ENCODE data around the gene FIBCD1. TPM values are rescaled to one million over a fixed set of nuclear protein-coding genes. Genes with fewer than 3 reads are reported as not detected.
A peak's percentile ranks its signal among the peaks of the same experiment; 100 is the strongest.

FIBCD1 gene
- total and polyA plus RNA-seq, 9 of the 15 experiments (the other 6 are each of a cell fraction or from before 2014, with no cell fraction given): 0.53 to 1.2 (median 0.95) TPM; not detected in 4

DNA sequence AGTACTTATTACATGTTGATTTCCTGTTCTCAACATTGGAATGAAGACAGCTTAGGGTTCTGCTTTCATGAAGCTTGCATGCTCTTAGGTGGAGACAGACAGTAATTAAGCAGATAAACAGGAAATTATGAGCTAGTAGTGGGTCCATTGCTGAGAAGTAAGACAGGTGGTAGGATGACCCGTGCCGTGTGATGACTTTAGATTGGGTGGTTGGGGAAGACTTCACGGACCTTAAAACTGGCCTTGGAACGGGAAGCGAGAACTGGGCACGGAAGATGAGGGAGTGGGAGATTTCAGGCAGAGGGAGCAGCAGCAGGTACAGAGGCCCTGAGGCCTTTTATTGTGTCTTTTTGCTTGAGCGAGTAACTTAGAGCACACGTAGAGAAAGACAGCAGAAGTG lies 76.8 kb downstream of the FIBCD1 start:
- FAIRE-seq: no peak
- CTCF ChIA-PET (ENCODE audit: low intra/inter-chr PET ratio): interaction anchor here (0.9 to 15.1 kb wide), 5 partner anchors 9 to 161 kb away, joined by 3 to 636 read pairs (median 3); no protein-coding TSS in a partner anchor
- no peak overlapping the region for H3K9ac ChIP-seq (ENCODE audit: insufficient read depth in 1 of 2, low read depth in 2 of 2, low read length in 2 of 2)
- intact Hi-C loops (cut with micrococcal nuclease) (loop anchor here (5.0 kb wide), 1 partner anchor 400 kb away; no protein-coding TSS in a partner anchor), in situ Hi-C loops (cut with MboI) (loop anchor here (5.0 to 10.0 kb wide), 3 partner anchors 90 to 407 kb away; no protein-coding TSS in a partner anchor)
- 86% methylated on average over 8 of the region's 8 CpGs for WGBS (ENCODE audit: insufficient coverage, low coverage, missing lambda C conversion rate)
- H3K9me3 ChIP-seq (replicated peaks; ENCODE audit: control insufficient read depth, insufficient read depth, low read depth, low read length): no peaks in the 10 kb centered on the region
- POLR2A ChIA-PET: interaction anchor here (0.6 to 15.4 kb wide), 24 partner anchors 9 to 386 kb away, joined by 3 to 220 read pairs (median 5); no protein-coding TSS in a partner anchor
- DNase-seq (ENCODE audit: extremely low read depth in 1 of 4, low spot score in 3 of 4): peak in 2 of 4 experiments; percentile 51 to 55
- H3K9me1 ChIP-seq (ENCODE audit: control insufficient read depth, insufficient read depth, low read length): peaks cover 13% of the 10 kb centered on the region
- TF ChIP-seq KDM2B (CRISPR knock-in tag; IDR thresholded peaks at IDR 0.05): no peak
- TF ChIP-seq, protein P1, sequence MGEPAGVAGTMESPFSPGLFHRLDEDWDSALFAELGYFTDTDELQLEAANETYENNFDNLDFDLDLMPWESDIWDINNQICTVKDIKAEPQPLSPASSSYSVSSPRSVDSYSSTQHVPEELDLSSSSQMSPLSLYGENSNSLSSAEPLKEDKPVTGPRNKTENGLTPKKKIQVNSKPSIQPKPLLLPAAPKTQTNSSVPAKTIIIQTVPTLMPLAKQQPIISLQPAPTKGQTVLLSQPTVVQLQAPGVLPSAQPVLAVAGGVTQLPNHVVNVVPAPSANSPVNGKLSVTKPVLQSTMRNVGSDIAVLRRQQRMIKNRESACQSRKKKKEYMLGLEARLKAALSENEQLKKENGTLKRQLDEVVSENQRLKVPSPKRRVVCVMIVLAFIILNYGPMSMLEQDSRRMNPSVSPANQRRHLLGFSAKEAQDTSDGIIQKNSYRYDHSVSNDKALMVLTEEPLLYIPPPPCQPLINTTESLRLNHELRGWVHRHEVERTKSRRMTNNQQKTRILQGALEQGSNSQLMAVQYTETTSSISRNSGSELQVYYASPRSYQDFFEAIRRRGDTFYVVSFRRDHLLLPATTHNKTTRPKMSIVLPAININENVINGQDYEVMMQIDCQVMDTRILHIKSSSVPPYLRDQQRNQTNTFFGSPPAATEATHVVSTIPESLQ (CRISPR knock-in tag; IDR thresholded peaks at IDR 0.05): no peak
- no peak for TF ChIP-seq KAT7 (CRISPR knock-in tag; IDR thresholded peaks at IDR 0.05; ENCODE audit: borderline replicate concordance)
- no peak for TF ChIP-seq RFX7 (CRISPR knock-in tag; IDR thresholded peaks at IDR 0.05)
- TF ChIP-seq RB1 (IDR thresholded peaks at IDR 0.05; ENCODE audit: low read depth): no peak
- no peak for TF ChIP-seq SMARCA4 (IDR thresholded peaks at IDR 0.05)
- TF ChIP-seq IFI16 (CRISPR knock-in tag; IDR thresholded peaks at IDR 0.05): no peak
- TF ChIP-seq, protein P2, sequence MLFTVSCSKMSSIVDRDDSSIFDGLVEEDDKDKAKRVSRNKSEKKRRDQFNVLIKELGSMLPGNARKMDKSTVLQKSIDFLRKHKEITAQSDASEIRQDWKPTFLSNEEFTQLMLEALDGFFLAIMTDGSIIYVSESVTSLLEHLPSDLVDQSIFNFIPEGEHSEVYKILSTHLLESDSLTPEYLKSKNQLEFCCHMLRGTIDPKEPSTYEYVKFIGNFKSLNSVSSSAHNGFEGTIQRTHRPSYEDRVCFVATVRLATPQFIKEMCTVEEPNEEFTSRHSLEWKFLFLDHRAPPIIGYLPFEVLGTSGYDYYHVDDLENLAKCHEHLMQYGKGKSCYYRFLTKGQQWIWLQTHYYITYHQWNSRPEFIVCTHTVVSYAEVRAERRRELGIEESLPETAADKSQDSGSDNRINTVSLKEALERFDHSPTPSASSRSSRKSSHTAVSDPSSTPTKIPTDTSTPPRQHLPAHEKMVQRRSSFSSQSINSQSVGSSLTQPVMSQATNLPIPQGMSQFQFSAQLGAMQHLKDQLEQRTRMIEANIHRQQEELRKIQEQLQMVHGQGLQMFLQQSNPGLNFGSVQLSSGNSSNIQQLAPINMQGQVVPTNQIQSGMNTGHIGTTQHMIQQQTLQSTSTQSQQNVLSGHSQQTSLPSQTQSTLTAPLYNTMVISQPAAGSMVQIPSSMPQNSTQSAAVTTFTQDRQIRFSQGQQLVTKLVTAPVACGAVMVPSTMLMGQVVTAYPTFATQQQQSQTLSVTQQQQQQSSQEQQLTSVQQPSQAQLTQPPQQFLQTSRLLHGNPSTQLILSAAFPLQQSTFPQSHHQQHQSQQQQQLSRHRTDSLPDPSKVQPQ (CRISPR knock-in tag; IDR thresholded peaks at IDR 0.05; ENCODE audit: borderline replicate concordance): no peak
- no peak for TF ChIP-seq TSC22D4 (tag; IDR thresholded peaks at IDR 0.05)
- no peak for TF ChIP-seq ZNF316 (IDR thresholded peaks at IDR 0.05)
- TF ChIP-seq NCOA4 (IDR thresholded peaks at IDR 0.05; ENCODE audit: partially characterized antibody): no peak
- no peak for TF ChIP-seq GABPA (tag; conservative IDR thresholded peaks at IDR 0.05; ENCODE audit: low read depth)
- no peak for TF ChIP-seq BHLHE40 (IDR thresholded peaks at IDR 0.05; ENCODE audit: low read length)
- TF ChIP-seq ZNF57 (CRISPR knock-in tag; IDR thresholded peaks at IDR 0.05): no peak
- no peak for ATAC-seq
- no peak overlapping the region for H2AFZ ChIP-seq (ENCODE audit: low read depth, low read length)
- peaks cover 53% of the 10 kb centered on the region for H4K20me1 ChIP-seq (replicated peaks; ENCODE audit: control insufficient read depth, insufficient read depth, low read length)
- peaks cover 51% of the 10 kb centered on the region for H3K36me3 ChIP-seq (ENCODE audit: control insufficient read depth, insufficient read depth, low read length)
- no TSS peak for BruUV-seq (replicated peaks)
- no peak overlapping the region for H3K4me2 ChIP-seq (ENCODE audit: insufficient read depth, low read length)
- no peak overlapping the region for H3K27ac ChIP-seq (ENCODE audit: extremely low read depth, low read depth, low read length)
- H3K4me1 ChIP-seq (replicated peaks in 1 of 2; ENCODE audit: control insufficient read depth in 2 of 2, insufficient read depth in 2 of 2, low read length in 2 of 2): peaks cover 10% of the 10 kb centered on the region in 2 experiments; a peak in 4 of 5 replicates
- H3K27me3 ChIP-seq (ENCODE audit: control insufficient read depth in 2 of 2, insufficient read depth in 2 of 2, low read length in 2 of 2): no peaks in the 10 kb centered on the region
- H3K4me3 ChIP-seq: no peak overlapping the region
- no peaks in the 10 kb centered on the region for H3K79me2 ChIP-seq (ENCODE audit: control insufficient read depth, insufficient read depth, low read length)

All from K562 (cell line).